GM12878 (cell line): Measurements from ENCODE around the gene ELAVL1. TPM values are rescaled to one million over a fixed set of nuclear protein-coding genes. Genes with fewer than 3 reads are reported as not detected.

Experiments used
- ATF7 ChIP-seq: fragments of 450-650 bp; IDR thresholded peaks from 2 replicates; pipeline ENCODE4 v1.6.1; 2016; ENCODE audit warnings: low read depth, mild to moderate bottlenecking
- BACH1 ChIP-seq: fragments of 450-650 bp; IDR thresholded peaks from 2 replicates; pipeline ENCODE4 v1.6.1; 2017; ENCODE audit warnings: mild to moderate bottlenecking, borderline replicate concordance
- BHLHE40 ChIP-seq, 2 experiments: fragments of 450-650 bp in 1 of 2; IDR thresholded peaks; 2 replicates each; pipeline ENCODE4 v1.6.1; 2011 to 2017; ENCODE audit warnings: low read depth in 2 of 2, borderline replicate concordance in 1 of 2, improper control_type of control experiment in 1 of 2, low read length in 1 of 2, mild to moderate bottlenecking in 1 of 2
- CTCF ChIP-seq, 3 experiments: IDR thresholded peaks in 2 of 3; conservative IDR thresholded peaks in 1 of 3; 2 replicates each; pipeline ENCODE4 v1.5.1; 2011; ENCODE audit warnings: low read depth in 3 of 3, low read length in 3 of 3, mild to moderate bottlenecking in 3 of 3, control low read depth in 2 of 3, moderate library complexity in 2 of 3, inconsistent platforms in 1 of 3, mixed read lengths in 1 of 3; ENCODE audit not compliant: control insufficient read depth in 2 of 3, insufficient read depth in 1 of 3; ENCODE audit errors: extremely low read depth in 1 of 3
- FOS ChIP-seq: IDR thresholded peaks from 3 replicates; pipeline ENCODE4 v1.6.1; 2011; ENCODE audit warnings: borderline replicate concordance; ENCODE audit not compliant: insufficient read length; ENCODE audit errors: extremely low read depth
- LARP7 ChIP-seq: fragments of 450-650 bp; IDR thresholded peaks from 2 replicates; pipeline ENCODE4 v1.6.1; 2017; ENCODE audit warnings: mild to moderate bottlenecking
- NBN ChIP-seq: fragments of 450-650 bp; IDR thresholded peaks from 2 replicates; pipeline ENCODE4 v1.6.1; 2016
- NR2C1 ChIP-seq: fragments of 450-650 bp; IDR thresholded peaks from 2 replicates; pipeline ENCODE4 v1.6.1; 2017; ENCODE audit warnings: antibody characterized with exemption, mild to moderate bottlenecking, moderate library complexity
- PBX3 ChIP-seq: IDR thresholded peaks from 2 replicates; pipeline ENCODE4 v1.6.1; 2011; ENCODE audit warnings: mild to moderate bottlenecking, low read depth, low read length, moderate library complexity; ENCODE audit not compliant: insufficient replicate concordance
- POLR2AphosphoS5 ChIP-seq: IDR thresholded peaks from 2 replicates; pipeline ENCODE4 v1.6.1; 2011; ENCODE audit warnings: mild to moderate bottlenecking, low read length, inconsistent platforms
- SIX5 ChIP-seq: IDR thresholded peaks from 2 replicates; pipeline ENCODE4 v1.6.1; 2011; ENCODE audit warnings: mild to moderate bottlenecking, low read depth, low read length, moderate library complexity; ENCODE audit not compliant: severe bottlenecking
- SP1 ChIP-seq: IDR thresholded peaks from one replicate; pipeline ENCODE4 v1.6.1; 2011; ENCODE audit warnings: low read depth, low read length
- SREBF1 ChIP-seq: IDR thresholded peaks from 2 replicates; pipeline ENCODE4 v1.6.1; 2012; ENCODE audit warnings: mild to moderate bottlenecking, low read length
- STAT1 ChIP-seq: fragments of 450-650 bp; conservative IDR thresholded peaks from 2 replicates; pipeline ENCODE4 v1.6.1; 2014; ENCODE audit warnings: antibody characterized with exemption, mild to moderate bottlenecking
- SUZ12 ChIP-seq: fragments of 200-600 bp; sonication (generic); IDR thresholded peaks from one replicate; pipeline ENCODE4 v1.6.1; 2018; ENCODE audit warnings: antibody characterized with exemption, mild to moderate bottlenecking; ENCODE audit not compliant: unreplicated experiment
- TAF1 ChIP-seq: IDR thresholded peaks from 2 replicates; pipeline ENCODE4 v1.6.1; 2011; ENCODE audit warnings: mild to moderate bottlenecking, low read depth, low read length, borderline replicate concordance
- ZNF217 ChIP-seq: fragments of 450-650 bp; IDR thresholded peaks from 2 replicates; pipeline ENCODE4 v1.6.1; 2017; ENCODE audit warnings: antibody characterized with exemption, mild to moderate bottlenecking
- ZSCAN29 ChIP-seq: fragments of 450-650 bp; IDR thresholded peaks from 2 replicates; pipeline ENCODE4 v1.6.1; 2017; ENCODE audit warnings: mild to moderate bottlenecking, moderate library complexity
- polyA plus RNA-seq, 11 experiments: library from polyadenylated mRNA; depleted of rRNA in 4 of 11; unstranded in 6 of 11; stranded (reverse) in 5 of 11; fragments of >200 nt; fragmentation: Nextera tagmentation in 4 of 11; fragmentation: Illumina TruSeq in 1 of 11; extraction: Ambion mirVana in 4 of 11; extraction: Trizol in 1 of 11; gene quantifications; 1 replicate in 1 of 11; 2 replicates in 10 of 11; pipeline versions ENCODE4 v1.2.1 to v1.2.3, GENCODE V29; 2011 to 2016; ENCODE audit warnings: inconsistent platforms in 2 of 11, missing spikeins in 2 of 11, low read depth in 1 of 11
- total RNA-seq, 4 experiments: library from RNA; depleted of rRNA in 3 of 4; stranded (reverse); fragments of >200 nt in 3 of 4; fragmentation: Illumina TruSeq in 1 of 4; extraction: Trizol in 1 of 4; gene quantifications; 2 replicates each; pipeline versions ENCODE4 v1.2.1 to v1.2.3, GENCODE V29; 2013 to 2021
- TF ChIP-seq, protein P1 (sequence below): fragments of 450-650 bp; IDR thresholded peaks from 2 replicates; pipeline ENCODE4 v1.6.1; 2016; ENCODE audit warnings: mild to moderate bottlenecking, moderate library complexity, borderline replicate concordance
- TF ChIP-seq, protein P2 (sequence below): fragments of 450-650 bp; IDR thresholded peaks from 2 replicates; pipeline ENCODE4 v1.6.1; 2016; ENCODE audit warnings: mild to moderate bottlenecking

The ELAVL1 gene
- total and polyA plus RNA-seq, 10 of the 15 experiments (the other 5 are each of a cell fraction or from before 2014, with no cell fraction given), result 7.4 to 155 (median 70.3) TPM

GRCh38 chr19:8005534-8006256 is at the start of gene ELAVL1 (continued):
- TF ChIP-seq, protein P1, sequence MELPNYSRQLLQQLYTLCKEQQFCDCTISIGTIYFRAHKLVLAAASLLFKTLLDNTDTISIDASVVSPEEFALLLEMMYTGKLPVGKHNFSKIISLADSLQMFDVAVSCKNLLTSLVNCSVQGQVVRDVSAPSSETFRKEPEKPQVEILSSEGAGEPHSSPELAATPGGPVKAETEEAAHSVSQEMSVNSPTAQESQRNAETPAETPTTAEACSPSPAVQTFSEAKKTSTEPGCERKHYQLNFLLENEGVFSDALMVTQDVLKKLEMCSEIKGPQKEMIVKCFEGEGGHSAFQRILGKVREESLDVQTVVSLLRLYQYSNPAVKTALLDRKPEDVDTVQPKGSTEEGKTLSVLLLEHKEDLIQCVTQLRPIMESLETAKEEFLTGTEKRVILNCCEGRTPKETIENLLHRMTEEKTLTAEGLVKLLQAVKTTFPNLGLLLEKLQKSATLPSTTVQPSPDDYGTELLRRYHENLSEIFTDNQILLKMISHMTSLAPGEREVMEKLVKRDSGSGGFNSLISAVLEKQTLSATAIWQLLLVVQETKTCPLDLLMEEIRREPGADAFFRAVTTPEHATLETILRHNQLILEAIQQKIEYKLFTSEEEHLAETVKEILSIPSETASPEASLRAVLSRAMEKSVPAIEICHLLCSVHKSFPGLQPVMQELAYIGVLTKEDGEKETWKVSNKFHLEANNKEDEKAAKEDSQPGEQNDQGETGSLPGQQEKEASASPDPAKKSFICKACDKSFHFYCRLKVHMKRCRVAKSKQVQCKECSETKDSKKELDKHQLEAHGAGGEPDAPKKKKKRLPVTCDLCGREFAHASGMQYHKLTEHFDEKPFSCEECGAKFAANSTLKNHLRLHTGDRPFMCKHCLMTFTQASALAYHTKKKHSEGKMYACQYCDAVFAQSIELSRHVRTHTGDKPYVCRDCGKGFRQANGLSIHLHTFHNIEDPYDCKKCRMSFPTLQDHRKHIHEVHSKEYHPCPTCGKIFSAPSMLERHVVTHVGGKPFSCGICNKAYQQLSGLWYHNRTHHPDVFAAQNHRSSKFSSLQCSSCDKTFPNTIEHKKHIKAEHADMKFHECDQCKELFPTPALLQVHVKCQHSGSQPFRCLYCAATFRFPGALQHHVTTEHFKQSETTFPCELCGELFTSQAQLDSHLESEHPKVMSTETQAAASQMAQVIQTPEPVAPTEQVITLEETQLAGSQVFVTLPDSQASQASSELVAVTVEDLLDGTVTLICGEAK, result peak; percentile 59
- peak; percentile 52 for TF ChIP-seq FOS
- TF ChIP-seq SREBF1, result no peak
- TF ChIP-seq SP1, result peak; percentile 93
- no peak for TF ChIP-seq SUZ12
- TF ChIP-seq CTCF (IDR thresholded peaks at IDR 0.05 in 2 of 3, conservative IDR thresholded peaks at IDR 0.05 in 1 of 3; ENCODE audit: control insufficient read depth in 2 of 3, extremely low read depth in 1 of 3, insufficient read depth in 1 of 3, low read depth in 3 of 3, low read length in 3 of 3), result no peak
- TF ChIP-seq STAT1, result peak; percentile 69; the same call in 1 of the 2 replicates
- peak; percentile 94 for TF ChIP-seq PBX3
- TF ChIP-seq ATF7, result peak; percentile 81
- TF ChIP-seq ZNF217, result peak; percentile 92; the same call in 1 of the 2 replicates
- TF ChIP-seq LARP7, result peak; percentile 97
- peak; percentile 31 for TF ChIP-seq SIX5
- peak; percentile 57; the same call in 1 of the 2 replicates for TF ChIP-seq NBN
- TF ChIP-seq ZSCAN29, result 0 out of 2 replicates have a peak, but pooled peaks have one; percentile 16
- TF ChIP-seq BHLHE40 (IDR thresholded peaks at IDR 0.05; ENCODE audit: borderline replicate concordance in 1 of 2, low read depth in 2 of 2, low read length in 1 of 2), result peak; percentile 5 to 76; a peak in 2 of 4 replicates
- TF ChIP-seq NR2C1, result peak; percentile 65; the same call in 1 of the 2 replicates
- TF ChIP-seq, protein P2, sequence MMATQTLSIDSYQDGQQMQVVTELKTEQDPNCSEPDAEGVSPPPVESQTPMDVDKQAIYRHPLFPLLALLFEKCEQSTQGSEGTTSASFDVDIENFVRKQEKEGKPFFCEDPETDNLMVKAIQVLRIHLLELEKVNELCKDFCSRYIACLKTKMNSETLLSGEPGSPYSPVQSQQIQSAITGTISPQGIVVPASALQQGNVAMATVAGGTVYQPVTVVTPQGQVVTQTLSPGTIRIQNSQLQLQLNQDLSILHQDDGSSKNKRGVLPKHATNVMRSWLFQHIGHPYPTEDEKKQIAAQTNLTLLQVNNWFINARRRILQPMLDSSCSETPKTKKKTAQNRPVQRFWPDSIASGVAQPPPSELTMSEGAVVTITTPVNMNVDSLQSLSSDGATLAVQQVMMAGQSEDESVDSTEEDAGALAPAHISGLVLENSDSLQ, result peak; percentile 75
- TF ChIP-seq POLR2AphosphoS5, result peak; percentile 87
- peak; percentile 83 for TF ChIP-seq BACH1
- peak; percentile 85 for TF ChIP-seq TAF1
